Fibroblast of pulmonary artery (primary cell): Measurements from ENCODE around the gene ZNF618.
A peak's percentile ranks its signal among the peaks of the same experiment; 100 is the strongest.

Source experiments
- DNase-seq: peaks from one replicate; pipeline ENCODE4 v3.0.0-alpha.2; 2010; ENCODE audit warnings: low read depth
- H3K4me3 ChIP-seq: replicated peaks from 2 replicates; pipeline ENCODE4 v1.5.1; 2011; ENCODE audit warnings: low read depth, mild to moderate bottlenecking, control low read depth, low read length, moderate library complexity
- CTCF ChIP-seq: IDR thresholded peaks from 2 replicates; pipeline ENCODE4 v1.5.1; 2011; ENCODE audit warnings: mild to moderate bottlenecking, control low read depth, low read length, inconsistent platforms; ENCODE audit errors: missing control alignments

ZNF618 gene

DNA sequence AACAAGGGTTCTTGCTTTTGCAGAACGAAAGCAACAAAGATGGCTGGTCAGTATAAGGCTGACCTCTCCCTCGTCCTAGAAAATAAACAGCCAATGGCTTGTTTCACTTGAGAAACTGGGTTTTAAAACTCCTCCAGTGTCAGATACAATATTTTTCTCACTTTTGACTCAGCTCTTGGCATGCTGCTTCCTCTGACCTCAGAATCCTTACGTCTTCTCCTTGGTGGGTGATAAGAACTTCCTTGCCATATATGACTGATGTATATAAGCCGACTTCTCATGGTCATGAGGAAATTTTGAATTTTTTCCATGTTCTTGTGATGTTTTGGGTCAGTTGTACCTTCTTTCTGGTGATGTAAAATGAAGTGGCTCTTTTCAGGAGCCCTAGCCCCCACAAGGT is 3.8 kb downstream of the ZNF618 start:
- H3K4me3 ChIP-seq: peak overlapping the region; percentile 26
- no peak for TF ChIP-seq CTCF
- peak; percentile 91 for DNase-seq

- H3K4me3 ChIP-seq: no peak overlapping the region
- no peak for TF ChIP-seq CTCF
- DNase-seq: no peak
Measured at GRCh38 chr9:113882181-113882580, 6.1 kb downstream of the ZNF618 start.

DNA sequence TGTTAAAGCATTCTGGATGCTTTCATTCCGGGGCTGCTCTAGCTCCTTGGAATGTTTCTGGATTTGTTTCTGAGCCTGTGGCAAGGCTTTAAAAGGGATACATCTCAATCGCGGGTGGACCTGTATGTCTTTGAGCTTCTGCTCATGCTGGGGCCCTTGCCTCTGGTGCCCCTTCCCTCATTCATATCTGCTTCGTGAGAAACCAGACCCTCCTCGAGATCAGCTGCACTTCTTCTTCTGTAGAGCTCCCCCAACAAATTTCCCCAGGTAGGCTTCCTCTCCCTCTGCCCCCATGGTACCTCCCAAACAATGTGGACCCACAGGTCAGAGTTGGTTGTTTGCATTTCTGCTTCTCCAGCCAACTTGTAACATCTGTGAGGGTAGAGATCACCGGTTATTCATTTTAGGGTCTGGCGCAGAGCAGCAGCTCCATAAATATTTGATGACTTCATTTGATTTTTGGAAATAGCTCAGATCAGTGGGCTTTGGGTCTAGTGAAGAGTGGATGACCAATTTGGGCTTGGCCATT is 6.6 kb downstream of the ZNF618 start:
- TF ChIP-seq CTCF: no peak
- no peak overlapping the region for H3K4me3 ChIP-seq
- DNase-seq: no peak

DNA sequence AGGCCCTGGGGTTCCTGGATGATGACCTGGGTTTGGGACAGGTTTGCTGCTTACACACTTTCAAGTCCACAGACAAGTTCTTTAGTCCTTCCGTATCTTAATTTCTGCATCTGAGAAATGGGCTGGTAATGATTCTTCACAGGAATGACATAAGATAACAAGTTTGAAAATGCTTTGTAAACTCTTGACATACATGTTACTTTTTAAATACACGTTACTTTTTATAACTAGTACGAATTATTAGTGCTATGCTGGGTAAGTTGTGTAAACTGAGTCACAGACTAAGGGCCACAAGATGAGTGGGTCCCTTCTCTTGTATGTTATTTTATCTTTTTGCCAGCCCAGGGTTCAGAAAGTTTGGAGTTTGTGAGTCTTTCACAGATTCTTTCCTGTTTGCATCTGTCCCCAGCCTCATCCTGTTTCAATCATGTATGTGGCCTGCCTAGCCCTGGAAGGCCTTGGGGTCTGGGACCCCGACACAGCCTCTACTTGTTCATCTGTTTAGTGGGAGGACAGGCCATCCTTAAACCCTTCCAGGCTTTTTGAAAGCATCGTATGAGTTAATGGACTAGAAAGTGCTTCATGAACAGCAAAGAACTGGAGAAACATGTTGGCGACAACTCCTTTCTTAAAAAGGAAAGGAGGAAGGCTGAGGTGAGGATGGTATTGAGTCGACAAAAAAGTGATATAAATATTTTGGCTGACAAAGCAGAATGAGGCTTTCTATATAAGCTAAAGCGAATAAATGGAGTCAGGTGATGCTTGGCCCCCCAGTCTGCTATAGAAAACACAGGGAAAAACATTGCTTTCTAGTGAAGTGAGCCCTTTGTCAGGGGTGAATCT is 9.3 kb downstream of the ZNF618 start:
- no peak for DNase-seq
- H3K4me3 ChIP-seq: no peak overlapping the region
- TF ChIP-seq CTCF: no peak

- no peak for TF ChIP-seq CTCF
- peak overlapping the region; percentile 41 for H3K4me3 ChIP-seq
- no peak for DNase-seq
Measured at GRCh38 chr9:113886026-113886369, 9.9 kb downstream of the ZNF618 start.

DNA sequence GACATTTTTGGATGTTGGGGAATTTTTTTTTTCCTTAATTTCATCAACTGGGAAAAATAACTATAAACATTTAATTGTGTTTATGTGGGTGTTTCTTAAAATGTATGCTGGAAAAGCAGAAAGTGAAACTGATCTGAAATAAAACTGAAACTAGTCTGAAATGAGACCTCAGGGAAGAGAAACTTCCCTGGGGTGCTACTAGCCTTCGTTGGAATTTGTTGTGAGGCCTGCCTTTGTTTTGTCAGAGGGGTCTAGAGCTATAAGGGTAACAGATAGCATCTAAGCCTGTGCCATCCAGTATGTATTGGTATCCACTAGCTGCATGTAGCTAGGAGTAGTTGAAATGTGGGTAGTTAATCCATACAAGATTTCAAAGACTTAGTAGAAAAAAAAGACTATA is 10.4 kb downstream of the ZNF618 start:
- H3K4me3 ChIP-seq: peak overlapping the region; percentile 41
- DNase-seq: no peak

More for the DNA sequence above, 10.4 kb downstream of the ZNF618 start:
- no peak for TF ChIP-seq CTCF
